GM19397 (cell line): ENCODE data around the gene TGFBR1.

ENCODE experiments used
- ATAC-seq: cut with Tn5 transposase; IDR thresholded peaks from one replicate; pipeline ENCODE4 v1.9.1; 2021; ENCODE audit warnings: mild to moderate bottlenecking, moderate library complexity; ENCODE audit not compliant: unreplicated experiment

Gene TGFBR1

DNA sequence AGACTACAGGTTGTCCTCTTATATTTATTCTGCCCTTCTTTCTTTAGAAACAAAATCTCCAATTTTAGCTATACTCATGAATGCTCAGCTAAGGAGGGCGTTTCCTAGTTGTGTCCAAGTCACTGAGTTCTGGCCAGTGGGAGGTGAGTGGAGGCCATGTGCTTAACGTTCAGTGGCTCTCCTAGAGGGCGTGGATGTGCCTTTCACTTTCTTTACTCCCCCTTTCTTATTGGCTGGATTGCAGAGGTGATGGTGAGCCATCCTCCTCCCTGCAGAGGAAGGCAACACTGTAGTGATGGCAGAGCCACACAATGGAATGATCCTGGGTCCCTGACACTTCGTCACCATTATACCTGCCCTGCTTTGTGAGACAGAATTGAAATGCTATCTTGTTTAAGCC lies 62.2 kb downstream of the TGFBR1 start:
- no peak for ATAC-seq

DNA sequence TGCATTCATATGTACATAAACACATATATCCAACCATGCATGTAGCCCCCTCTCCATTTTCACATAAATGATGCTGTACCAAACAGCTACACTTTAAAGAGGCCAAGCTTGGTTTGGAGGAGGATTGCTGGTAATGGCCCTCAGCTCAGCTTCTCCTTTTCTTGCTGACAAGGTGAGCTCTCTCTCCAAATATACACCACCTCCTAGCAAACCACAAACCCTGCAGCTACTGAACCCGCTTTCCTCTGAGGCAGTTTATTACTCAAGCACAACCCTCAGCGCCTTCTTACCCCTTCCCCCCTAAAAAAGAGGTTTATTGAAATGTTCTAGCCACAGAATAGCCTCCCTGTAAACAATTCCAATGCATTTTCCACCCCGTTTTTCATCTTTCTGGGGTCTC lies 62.8 kb downstream of the TGFBR1 start:
- ATAC-seq: no peak

DNA sequence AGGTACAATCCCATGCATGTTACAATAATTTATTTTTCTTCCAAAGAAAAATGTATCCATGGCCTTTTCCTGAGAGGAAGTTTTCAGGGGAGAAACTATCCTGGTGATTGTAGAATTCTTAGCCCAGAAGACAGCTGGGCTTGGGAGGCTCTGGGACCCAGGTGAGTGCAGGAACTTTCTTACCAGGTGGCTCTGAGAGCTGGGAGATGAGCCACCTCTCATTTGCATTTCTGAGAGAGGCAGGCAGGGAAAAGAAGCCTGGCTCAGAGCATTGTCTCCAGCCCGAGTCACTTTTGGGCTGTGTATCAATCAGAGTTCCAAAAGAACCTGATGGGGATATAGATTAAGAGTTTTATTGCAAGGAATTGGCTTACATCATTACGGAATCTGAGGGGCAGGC lies 64.2 kb downstream of the TGFBR1 start:
- no peak for ATAC-seq

DNA sequence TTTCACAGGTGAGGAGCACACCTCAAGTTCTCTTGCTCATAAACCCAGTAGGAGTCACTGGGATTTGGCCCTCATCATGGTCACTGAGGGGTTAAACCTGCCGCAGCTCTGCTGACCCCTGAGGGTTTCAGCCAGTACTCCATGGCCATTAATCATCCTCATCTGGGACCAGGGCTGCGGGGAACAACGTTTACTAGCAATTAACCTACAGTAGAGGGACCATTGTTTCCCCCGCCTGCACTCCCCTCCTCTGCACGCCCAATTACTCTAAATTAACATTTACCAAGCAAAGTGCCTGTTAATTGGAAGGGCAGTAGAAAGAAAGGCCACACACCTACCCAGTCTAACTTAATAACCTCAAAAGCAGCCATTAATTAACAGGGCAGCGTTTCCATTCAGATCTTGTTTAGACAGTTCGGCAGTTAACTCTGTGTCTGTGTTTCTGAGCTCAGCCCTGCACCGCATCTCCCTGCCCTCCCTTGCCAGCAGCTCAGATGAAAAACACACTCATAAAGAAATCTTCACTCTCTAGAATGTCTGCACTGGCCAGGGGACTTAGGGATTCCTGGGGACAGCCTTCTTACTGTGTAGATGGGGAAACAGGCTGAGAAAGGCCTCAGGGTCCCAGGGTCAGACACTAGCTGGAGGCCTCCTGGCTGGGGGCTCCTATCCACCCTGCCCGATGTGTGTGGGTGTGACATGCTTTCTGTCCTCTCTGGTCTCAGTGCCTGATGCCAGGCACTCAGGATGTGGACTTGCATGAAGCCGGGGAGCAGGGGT lies 65.3 kb downstream of the TGFBR1 start:
- no peak for ATAC-seq

GRCh38 chr9:99171225-99172123 lies 66.6 kb downstream of the TGFBR1 start:
- no peak for ATAC-seq

- ATAC-seq: no peak
Observed at GRCh38 chr9:99172124-99173091, 67.5 kb downstream of the TGFBR1 start.

GRCh38 chr9:99173570-99174504 lies 68.9 kb downstream of the TGFBR1 start:
- no peak for ATAC-seq

DNA sequence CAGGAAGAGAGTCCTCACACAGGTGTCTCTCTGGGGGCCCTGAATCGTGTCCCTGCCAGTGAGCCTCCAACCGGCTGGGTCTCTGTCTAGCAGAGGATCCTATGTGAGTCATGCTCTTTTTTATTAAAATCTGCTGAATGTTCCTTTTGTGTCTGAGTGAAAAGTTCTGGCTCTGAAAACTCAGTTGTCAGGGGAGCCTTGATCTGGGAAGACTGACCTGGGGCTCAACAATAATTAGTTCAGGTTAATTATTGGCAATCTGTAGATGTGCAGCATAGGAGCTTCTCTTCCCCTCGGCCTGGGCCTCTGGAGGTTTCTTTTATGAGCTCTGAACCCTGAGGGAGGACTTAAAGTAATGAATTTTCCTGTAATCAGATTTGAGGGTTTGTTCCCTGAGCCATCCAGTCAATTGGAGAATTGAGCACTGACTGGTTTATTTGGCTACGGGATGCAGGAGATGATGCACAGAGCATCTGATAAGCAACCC lies 71.7 kb downstream of the TGFBR1 start:
- no peak for ATAC-seq

DNA sequence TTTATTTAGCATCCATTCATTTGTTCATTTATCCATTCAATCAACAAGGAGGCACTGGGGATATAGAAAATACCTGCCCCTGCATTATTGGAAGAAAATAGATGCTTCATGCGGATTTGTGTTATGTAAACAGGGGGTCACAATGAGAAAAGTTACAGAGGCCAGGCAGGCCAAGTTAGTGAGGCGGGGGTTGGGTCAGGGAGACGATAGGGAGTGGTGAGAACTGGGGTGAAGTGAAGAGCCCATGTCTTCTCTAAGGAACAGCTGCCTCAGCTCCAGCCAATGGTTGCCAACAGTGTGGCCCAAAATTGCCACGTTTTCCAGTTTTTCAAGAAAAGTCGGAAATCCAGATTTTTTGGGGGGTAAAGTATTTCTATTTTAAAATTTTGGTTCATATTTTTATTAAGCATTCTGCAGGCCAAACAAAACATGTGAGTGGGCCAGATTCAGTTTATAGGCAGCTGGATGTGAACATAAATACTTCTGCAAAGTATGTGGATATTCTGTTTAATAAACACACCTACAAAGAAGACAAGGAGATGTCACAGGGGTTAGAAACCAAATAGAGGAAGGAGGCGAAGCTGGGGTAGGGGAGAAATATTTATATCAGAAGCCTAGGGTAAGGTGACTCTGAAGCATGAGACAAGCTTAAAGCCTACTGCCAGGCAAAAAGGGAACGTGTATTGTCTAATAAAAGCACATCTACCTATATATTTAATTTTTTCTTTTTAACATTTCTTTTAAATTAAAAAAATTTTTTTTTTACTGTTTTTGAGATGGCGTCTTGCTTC lies 72.9 kb downstream of the TGFBR1 start:
- no peak for ATAC-seq

- ATAC-seq: no peak
Observed at GRCh38 chr9:99178912-99179872, 74.3 kb downstream of the TGFBR1 start.

DNA sequence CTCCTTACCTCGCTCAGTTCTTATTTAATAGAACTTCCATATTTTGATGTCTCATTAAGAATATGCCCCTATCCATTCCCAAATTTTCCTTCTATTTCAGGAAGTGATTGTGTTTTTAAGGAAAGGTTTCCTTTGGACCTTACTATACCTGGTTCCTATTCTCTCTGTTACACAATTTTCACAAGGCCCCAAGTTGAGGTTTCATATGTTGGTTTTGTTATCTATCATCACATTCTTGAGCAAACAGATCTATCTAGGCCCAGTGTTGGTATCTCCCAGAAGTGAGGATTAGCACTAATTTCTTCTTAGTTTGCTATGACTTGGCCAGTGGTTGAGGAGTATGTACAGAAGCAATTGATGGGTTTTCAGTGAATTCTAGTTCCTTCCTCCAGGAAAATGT lies 75.3 kb downstream of the TGFBR1 start:
- ATAC-seq: no peak

GRCh38 chr9:99180662-99181061 lies 75.7 kb downstream of the TGFBR1 start:
- no peak for ATAC-seq

GRCh38 chr9:99181206-99181605 lies 76.3 kb downstream of the TGFBR1 start:
- no peak for ATAC-seq

GRCh38 chr9:99181621-99182020 lies 76.7 kb downstream of the TGFBR1 start:
- ATAC-seq: no peak

DNA sequence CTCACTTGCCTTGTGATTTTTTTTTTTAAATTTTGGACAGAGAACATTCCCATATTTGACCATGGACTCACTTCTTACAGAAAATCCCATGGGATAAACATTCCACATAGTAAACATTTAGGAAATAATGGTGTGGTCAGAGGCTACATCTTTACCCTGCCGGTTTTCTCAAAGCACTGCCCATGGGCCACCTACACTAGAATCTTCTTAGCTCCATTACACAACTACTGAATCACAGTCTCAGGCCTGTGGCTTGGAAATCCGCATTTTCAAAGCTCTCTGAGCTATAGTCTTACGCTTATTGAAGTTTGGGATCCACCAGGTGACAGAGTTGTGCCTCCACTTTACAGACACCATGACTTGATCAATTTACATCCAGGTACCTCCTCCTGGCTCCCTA lies 77.4 kb downstream of the TGFBR1 start:
- no peak for ATAC-seq

- ATAC-seq: no peak
Observed at GRCh38 chr9:99183616-99184015, 78.7 kb downstream of the TGFBR1 start.

DNA sequence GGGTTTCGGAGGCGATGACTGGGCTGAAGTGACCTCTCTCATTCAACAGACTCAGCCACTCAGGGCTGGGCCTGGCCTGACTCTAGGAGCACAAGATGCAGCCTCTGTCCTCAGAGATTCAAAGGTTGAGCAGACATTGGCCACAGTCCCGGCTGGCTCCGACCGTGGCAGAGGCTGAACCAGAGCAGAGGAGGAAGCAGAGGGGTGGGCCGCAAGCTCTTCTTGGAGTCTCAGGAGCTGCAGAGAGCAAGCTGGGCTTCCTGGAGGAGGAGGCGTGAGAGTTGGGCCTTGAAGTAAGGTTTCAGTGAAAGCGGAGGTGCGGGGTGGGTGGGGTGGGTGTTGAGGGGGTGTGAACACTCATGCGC lies 79.2 kb downstream of the TGFBR1 start:
- no peak for ATAC-seq
